Adrenal gland (tissue), 12 donors: ENCODE measurements around the gene ZNF341. TPM values are rescaled to one million over a fixed set of nuclear protein-coding genes. Genes with fewer than 3 reads are reported as not detected.

Source experiments
- DNase-seq, 7 donors: peaks; one replicate each; pipeline ENCODE4 v3.0.0-alpha.2; 2019 to 2020
- H3K27ac ChIP-seq, 5 donors: fragments of 200-600 bp; sonication (generic) in 4 of 5; 1 replicate in 3 of 5; 2 replicates in 2 of 5; pipeline versions ENCODE4 v1.5.1 to v1.8.0; 2016 to 2020; ENCODE audit warnings: mild to moderate bottlenecking in 1 of 5
- H3K27me3 ChIP-seq: fragments of 200-600 bp; 2 replicates; pipeline ENCODE4 v1.8.0; 2021
- H3K36me3 ChIP-seq, 2 donors: fragments of 200-600 bp; replicated peaks in 1 of 2; 1 replicate in 1 of 2; 2 replicates in 1 of 2; pipeline versions ENCODE4 v1.5.1 to v1.8.0; 2018 to 2022
- H3K4me1 ChIP-seq, 2 donors: fragments of 200-600 bp; replicated peaks in 1 of 2; 1 replicate in 1 of 2; 2 replicates in 1 of 2; pipeline versions ENCODE4 v1.5.1 to v1.8.0; 2018 to 2021
- H3K4me3 ChIP-seq, 4 donors: fragments of 200-600 bp; sonication (generic) in 3 of 4; one replicate each; pipeline ENCODE4 v1.5.1; 2016 to 2018
- H3K9me3 ChIP-seq, 3 donors: fragments of 200-600 bp; sonication (generic) in 1 of 3; replicated peaks in 1 of 3; 1 replicate in 2 of 3; 2 replicates in 1 of 3; pipeline versions ENCODE4 v1.5.1 to v1.8.0; 2016 to 2021
- POLR2A ChIP-seq, 2 donors: fragments of 450-650 bp; IDR thresholded peaks; one replicate each; pipeline ENCODE4 v1.6.1; 2017; ENCODE audit warnings: antibody characterized with exemption in 2 of 2, mild to moderate bottlenecking in 2 of 2, moderate library complexity in 1 of 2
- WGBS, 4 donors: extraction: QIAGEN DNeasy Blood & Tissue Kit in 2 of 4; methylation state at CpG; one replicate each; pipeline versions ENCODE4 v1.1.5 to v1.1.7; 2013 to 2017; 5-methylcytosine and 5-hydroxymethylcytosine counted together
- intact Hi-C, 2 donors: fragments of 100-400 bp; cut with DNase I; formaldehyde crosslinking; loops; one replicate each; pipeline versions ENCODE4 v1.14.1 to v1.15.0; 2022 to 2023
- polyA plus RNA-seq, 3 donors: library from polyadenylated mRNA; stranded (reverse); fragments of 200-250 nt in 2 of 3; fragments of 350-450 nt in 1 of 3; fragmentation: Illumina TruSeq in 1 of 3; extraction: RNeasy Lipid Tissue Mini Kit (QIAGEN cat#74804) in 1 of 3; gene quantifications; one replicate each; pipeline ENCODE4 v1.2.3, GENCODE V29; 2013 to 2014
- total RNA-seq, 9 donors: library from RNA; depleted of rRNA in 4 of 9; stranded (reverse); fragments of >200 nt in 4 of 9; fragments of 120-200 nt in 1 of 9; fragmentation: NEBNext Ultra II Directional in 1 of 9; extraction: Animal tissue kit (Norgen Biotek cat#: 25700) in 1 of 9; gene quantifications; one replicate each; pipeline versions ENCODE4 v1.1.0 to v1.2.4, GENCODE V29; 2013 to 2023
- TF ChIP-seq, protein P1 (sequence below), 6 experiments: fragments of 450-650 bp in 4 of 6; fragments of 200-600 bp in 2 of 6; sonication (generic) in 1 of 6; IDR thresholded peaks; 1 replicate in 5 of 6; 2 replicates in 1 of 6; pipeline versions ENCODE4 v1.5.1 to v1.8.0; 2016 to 2021; ENCODE audit warnings: antibody characterized with exemption in 6 of 6, mild to moderate bottlenecking in 2 of 6, moderate library complexity in 1 of 6
- donor health status: healthy with polysubstance abuse.
- donor health status: Bipolar disorder and iron deficiency.
- donor health status: DM: yes; HTN: yes; CAD: no.
- donor health status: DM: no; HTN: no; CAD: no.
- donor health status: DM: no; HTN: no; CAD: no.
- donor health status: DM: yes; HTN: yes; CAD: no.

ZNF341 gene
- total and polyA plus RNA-seq, 12 donors: 1.1 to 9.2 (median 2.5) TPM

- no peaks in the 10 kb centered on the region for H3K36me3 ChIP-seq
- TF ChIP-seq, protein P1, sequence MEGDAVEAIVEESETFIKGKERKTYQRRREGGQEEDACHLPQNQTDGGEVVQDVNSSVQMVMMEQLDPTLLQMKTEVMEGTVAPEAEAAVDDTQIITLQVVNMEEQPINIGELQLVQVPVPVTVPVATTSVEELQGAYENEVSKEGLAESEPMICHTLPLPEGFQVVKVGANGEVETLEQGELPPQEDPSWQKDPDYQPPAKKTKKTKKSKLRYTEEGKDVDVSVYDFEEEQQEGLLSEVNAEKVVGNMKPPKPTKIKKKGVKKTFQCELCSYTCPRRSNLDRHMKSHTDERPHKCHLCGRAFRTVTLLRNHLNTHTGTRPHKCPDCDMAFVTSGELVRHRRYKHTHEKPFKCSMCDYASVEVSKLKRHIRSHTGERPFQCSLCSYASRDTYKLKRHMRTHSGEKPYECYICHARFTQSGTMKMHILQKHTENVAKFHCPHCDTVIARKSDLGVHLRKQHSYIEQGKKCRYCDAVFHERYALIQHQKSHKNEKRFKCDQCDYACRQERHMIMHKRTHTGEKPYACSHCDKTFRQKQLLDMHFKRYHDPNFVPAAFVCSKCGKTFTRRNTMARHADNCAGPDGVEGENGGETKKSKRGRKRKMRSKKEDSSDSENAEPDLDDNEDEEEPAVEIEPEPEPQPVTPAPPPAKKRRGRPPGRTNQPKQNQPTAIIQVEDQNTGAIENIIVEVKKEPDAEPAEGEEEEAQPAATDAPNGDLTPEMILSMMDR (IDR thresholded peaks at IDR 0.05): no peak
- TF ChIP-seq POLR2A (IDR thresholded peaks at IDR 0.05): no peak
- H3K4me3 ChIP-seq: no peak overlapping the region
- H3K27me3 ChIP-seq: no peaks in the 10 kb centered on the region
- 69 to 82% (median 73%) methylated on average over 4 of the region's 4 CpGs for WGBS, 4 donors
- intact Hi-C loops: no loop called here
- H3K9me3 ChIP-seq: no peaks in the 10 kb centered on the region
- no peak overlapping the region for H3K27ac ChIP-seq
- no peak for DNase-seq
- peaks cover 44 to 84% of the 10 kb centered on the region in 2 donors for H3K4me1 ChIP-seq
These were observed 109.1 kb downstream of the ZNF341 start for GRCh38 chr20:33840759-33841435.

- Histone ChIP-seq H3K4me1 (peaks cover 45 to 79% of the 10 kb centered on the region in 2 donors), H3K36me3 (no peaks in the 10 kb centered on the region), H3K27me3 (no peaks in the 10 kb centered on the region), H3K9me3 (no peaks in the 10 kb centered on the region), H3K4me3 (no peak overlapping the region), H3K27ac (no peak overlapping the region)
- intact Hi-C loops: no loop called here
- TF ChIP-seq, protein P1 (IDR thresholded peaks at IDR 0.05): no peak
- TF ChIP-seq POLR2A (IDR thresholded peaks at IDR 0.05): no peak
- WGBS, 4 donors: 45 to 78% (median 59%) methylated on average over 4 of the region's 4 CpGs
- DNase-seq: no peak
These were observed 109.6 kb downstream of the ZNF341 start for GRCh38 chr20:33841436-33841799.

Other genes starting within 250 kb of the ZNF341 start
- 10 to 100 TPM in 5 of 9 donors, 1 to 10 TPM in 4; 5.7 to 16.7 (median 10.2) TPM for gene CBFA2T2, start 241.9 kb upstream of the ZNF341 start, total RNA-seq
- gene CBFA2T2, start 241.9 kb upstream of the ZNF341 start, polyA plus RNA-seq: 10 to 100 TPM in 1 of 3 donors, 1 to 10 TPM in 2; 5.3 to 10.3 (median 6.5) TPM
- gene C20orf144, start 69.7 kb upstream of the ZNF341 start, total RNA-seq: under 1 TPM in 3 of 9 donors, not detected in 6; 0.06 to 0.32 (median 0.14) TPM
- gene C20orf144, start 69.7 kb upstream of the ZNF341 start, polyA plus RNA-seq: under 1 TPM in 2 of 3 donors, not detected in 1; 0.10 to 0.16 TPM
- 1 to 10 TPM in 4 of 9 donors, under 1 TPM in 5; 0.38 to 3.1 (median 0.75) TPM for gene ACTL10, start 65.1 kb upstream of the ZNF341 start, total RNA-seq
- under 1 TPM; 0.18 to 0.48 (median 0.47) TPM for gene ACTL10, start 65.1 kb upstream of the ZNF341 start, polyA plus RNA-seq
- 100 to 1,000 TPM in 7 of 9 donors, 10 to 100 TPM in 2; 79.7 to 187 (median 140) TPM for gene NECAB3, start 57.6 kb upstream of the ZNF341 start, total RNA-seq
- gene NECAB3, start 57.6 kb upstream of the ZNF341 start, polyA plus RNA-seq: 100 to 1,000 TPM in 2 of 3 donors, 10 to 100 TPM in 1; 23.4 to 279 (median 174) TPM
- 10 to 100 TPM in 1 of 9 donors, 1 to 10 TPM in 8; 3.0 to 15.7 (median 6.1) TPM for gene E2F1, start 45.6 kb upstream of the ZNF341 start, total RNA-seq
- 1 to 10 TPM; 4.6 to 6.8 (median 4.7) TPM for gene E2F1, start 45.6 kb upstream of the ZNF341 start, polyA plus RNA-seq
- 10 to 100 TPM; 11.9 to 47.4 (median 23.7) TPM for gene PXMP4, start 11.7 kb upstream of the ZNF341 start, total RNA-seq
- gene PXMP4, start 11.7 kb upstream of the ZNF341 start, polyA plus RNA-seq: 10 to 100 TPM in 2 of 3 donors, 1 to 10 TPM in 1; 6.8 to 19.0 (median 16.3) TPM
- gene CHMP4B, start 79.4 kb downstream of the ZNF341 start, total RNA-seq: 100 to 1,000 TPM in 5 of 9 donors, 10 to 100 TPM in 4; 55.1 to 132 (median 101) TPM
- 100 to 1,000 TPM in 1 of 3 donors, 10 to 100 TPM in 2; 68.5 to 150 (median 86.3) TPM for gene CHMP4B, start 79.4 kb downstream of the ZNF341 start, polyA plus RNA-seq